Posterior vena cava (tissue), 2 donors: ENCODE results near the gene GOLGA8B. TPM values are rescaled to one million over a fixed set of nuclear protein-coding genes. Genes with fewer than 3 reads are reported as not detected.
"Not testable (repeated sequence)": the region's sequence is repeated elsewhere in the genome, so short reads cannot be mapped to it uniquely, and the experiment has no call there.

Source experiments
- DNase-seq: peaks from one replicate; pipeline ENCODE4 v3.0.0-alpha.2; 2020; ENCODE audit warnings: low spot score
- intact Hi-C, 2 donors: fragments of 100-400 bp; cut with DNase I; formaldehyde crosslinking; loops; one replicate each; pipeline versions ENCODE4 v1.14.1 to v1.14.2; 2022 to 2023
- total RNA-seq, 2 donors: library from RNA; stranded (reverse); fragmentation: NEBNext Ultra II Directional; extraction: Animal tissue kit (Norgen Biotek cat#: 25700); gene quantifications; one replicate each; pipeline ENCODE4 v1.2.1, GENCODE V29; 2021
- donor health status: DM: yes; HTN: yes; CAD: no.
- donor health status: DM: yes; HTN: yes; CAD: no.

The GOLGA8B gene
- total RNA-seq, 2 donors from 2014 or later, result 41.8 to 52.0 TPM

- intact Hi-C loops, result no loop called here
- no peak for DNase-seq
Observed at GRCh38 chr15:34603095-34603494, 19.6 kb upstream of the GOLGA8B start.

GRCh38 chr15:34600923-34601322 lies 17.5 kb upstream of the GOLGA8B start:
- no peak for DNase-seq
- intact Hi-C loops, result no loop called here

GRCh38 chr15:34598799-34599585 lies 15.5 kb upstream of the GOLGA8B start:
- no peak for DNase-seq
- intact Hi-C loops, result no loop called here

GRCh38 chr15:34597316-34597715 lies 13.9 kb upstream of the GOLGA8B start:
- no peak for DNase-seq
- intact Hi-C loops, result no loop called here

GRCh38 chr15:34594361-34594760 lies 10.9 kb upstream of the GOLGA8B start:
- intact Hi-C loops, result no loop called here
- DNase-seq, result no peak

- intact Hi-C loops, result no loop called here
- DNase-seq, result no peak
Observed at GRCh38 chr15:34591306-34591705, 7.9 kb upstream of the GOLGA8B start.

- intact Hi-C loops, result no loop called here
- DNase-seq, result peak; percentile 67
Observed at GRCh38 chr15:34588046-34588674, 4.7 kb upstream of the GOLGA8B start.

GRCh38 chr15:34585966-34586365 lies 2.5 kb upstream of the GOLGA8B start:
- DNase-seq, intact Hi-C loops: not testable (repeated sequence)

- intact Hi-C loops, result no loop called here
- DNase-seq, result peak; percentile 61
Observed at GRCh38 chr15:34584996-34585395, 1.5 kb upstream of the GOLGA8B start.

- peak; percentile 64 for DNase-seq
Observed at GRCh38 chr15:34584330-34584668, 848 bp upstream of the GOLGA8B start.

GRCh38 chr15:34582461-34583371 lies 735 bp downstream of the GOLGA8B start:
- DNase-seq, result peak; percentile 80
- intact Hi-C loops, result no loop called here

More at GRCh38 chr15:34584330-34584668, 848 bp upstream of the GOLGA8B start:
- intact Hi-C loops, result no loop called here

GRCh38 chr15:34581687-34582460 lies 1.6 kb downstream of the GOLGA8B start:
- intact Hi-C loops, result not testable (repeated sequence)
- peak; percentile 67 for DNase-seq

- peak; percentile 71 for DNase-seq
- intact Hi-C loops, result no loop called here
Observed at GRCh38 chr15:34581043-34581365, 2.4 kb downstream of the GOLGA8B start.

- intact Hi-C loops, result not testable (repeated sequence)
- DNase-seq, result peak; percentile 58
Observed at GRCh38 chr15:34580251-34581042, 3.0 kb downstream of the GOLGA8B start.

- no peak for DNase-seq
- intact Hi-C loops, result no loop called here
Observed at GRCh38 chr15:34578283-34578674, 5.2 kb downstream of the GOLGA8B start.

GRCh38 chr15:34577658-34578282 lies 5.7 kb downstream of the GOLGA8B start:
- DNase-seq, intact Hi-C loops: not testable (repeated sequence)

GRCh38 chr15:34575035-34575434 lies 8.4 kb downstream of the GOLGA8B start:
- DNase-seq, intact Hi-C loops: not testable (repeated sequence)

- intact Hi-C loops, DNase-seq: not testable (repeated sequence)
Observed at GRCh38 chr15:34572921-34573320, 10.5 kb downstream of the GOLGA8B start.
